A549 (cell line): ENCODE results near the gene TSPO. TPM values are rescaled to one million over a fixed set of nuclear protein-coding genes. Genes with fewer than 3 reads are reported as not detected.
A peak's percentile ranks its signal among the peaks of the same experiment; 100 is the strongest.

Source experiments
- ATAC-seq, 2 experiments: fragments of 200-7000 bp in 1 of 2; fragments of >200 bp in 1 of 2; cut with Nextera tagmentation in 1 of 2; cut with Tn5 transposase in 1 of 2; 3 replicates each; pipeline versions ENCODE4 v1.8.0 to v1.9.1; 2018 to 2020; ENCODE audit warnings: mild to moderate bottlenecking in 1 of 2, moderate library complexity in 1 of 2
- CTCF ChIA-PET: fragments of 300-600 bp; sonication (Branson Sonifier 250); formaldehyde crosslinking; extraction: SDS; loops from one replicate; lab custom pipeline; 2021; ENCODE audit warnings: antibody characterized with exemption, inconsistent platforms; lab: Yijun Ruan, JAX
- POLR2A ChIA-PET: fragments of 350-600 bp; formaldehyde crosslinking; extraction: SDS; loops from one replicate; lab custom pipeline; 2021; ENCODE audit warnings: antibody characterized with exemption, inconsistent platforms; lab: Yijun Ruan, JAX
- DNase-seq, 2 experiments: peaks; one replicate each; pipeline versions ENCODE4 v3.0.0 to v3.0.0-alpha.2; 2011 to 2016; ENCODE audit warnings: low read depth in 1 of 2, low spot score in 1 of 2
- FAIRE-seq: peaks from 2 replicates; lab custom pipeline; 2011; peaks lifted over from hg19 to GRCh38; lab: Jason Lieb, UNC
- H3K27ac ChIP-seq, 2 experiments: fragments of >200 bp; sonication (Bioruptor Twin); formaldehyde crosslinking; 3 replicates each; pipeline ENCODE4 v1.5.1; 2016 to 2017
- H3K4me1 ChIP-seq: fragments of >200 bp; sonication (Bioruptor Twin); formaldehyde crosslinking; 3 replicates; pipeline ENCODE4 v1.6.1; 2016
- H3K4me2 ChIP-seq: fragments of >200 bp; sonication (Bioruptor Twin); formaldehyde crosslinking; 3 replicates; pipeline ENCODE4 v1.6.1; 2016
- H3K4me3 ChIP-seq: fragments of >200 bp; sonication (Bioruptor Twin); formaldehyde crosslinking; 3 replicates; pipeline ENCODE4 v1.5.1; 2016
- H3K9me3 ChIP-seq: fragments of >200 bp; sonication (Bioruptor Twin); formaldehyde crosslinking; 3 replicates; pipeline ENCODE4 v1.6.1; 2016
- CEBPB ChIP-seq, 2 experiments: fragments of >200 bp in 1 of 2; sonication (Bioruptor Twin) in 1 of 2; formaldehyde crosslinking in 1 of 2; IDR thresholded peaks; 2 replicates each; pipeline ENCODE4 v1.6.1; 2012 to 2016
- CHD2 ChIP-seq: fragments of 150-350 bp; IDR thresholded peaks from 2 replicates; pipeline ENCODE4 v1.6.1; 2014; ENCODE audit warnings: low read length; ENCODE audit not compliant: partially characterized antibody
- EHMT2 ChIP-seq: fragments of 200-600 bp; sonication (generic); IDR thresholded peaks from 2 replicates; pipeline ENCODE4 v1.6.1; 2016; ENCODE audit warnings: antibody characterized with exemption, low read depth, mild to moderate bottlenecking, moderate library complexity
- EP300 ChIP-seq, 2 experiments: fragments of >200 bp; sonication (Bioruptor Twin); formaldehyde crosslinking; IDR thresholded peaks; 2 replicates in 1 of 2; 3 replicates in 1 of 2; pipeline ENCODE4 v1.6.1; 2016 to 2017
- FOSB ChIP-seq: fragments of 250-450 bp; sonication (Bioruptor Pico); IDR thresholded peaks from 2 replicates; pipeline ENCODE4 v1.5.0; 2020; ENCODE audit warnings: mild to moderate bottlenecking, moderate library complexity
- FOSL2 ChIP-seq, 2 experiments: fragments of 450-650 bp in 1 of 2; fragments of >200 bp in 1 of 2; sonication (Bioruptor Twin) in 1 of 2; formaldehyde crosslinking; IDR thresholded peaks; 2 replicates each; pipeline versions ENCODE4 v1.5.0 to v1.6.1; 2016 to 2020; ENCODE audit warnings: mild to moderate bottlenecking in 1 of 2, moderate library complexity in 1 of 2
- HDAC2 ChIP-seq: fragments of 200-600 bp; sonication (generic); IDR thresholded peaks from 2 replicates; pipeline ENCODE4 v1.6.1; 2016
- HOXA7 ChIP-seq: fragments of 250-450 bp; sonication (Bioruptor Pico); IDR thresholded peaks from 2 replicates; pipeline ENCODE4 v1.5.0; 2020; ENCODE audit warnings: mild to moderate bottlenecking, moderate library complexity
- HOXB5 ChIP-seq: fragments of 250-450 bp; sonication (Bioruptor Pico); IDR thresholded peaks from 2 replicates; pipeline ENCODE4 v1.5.0; 2020; ENCODE audit warnings: mild to moderate bottlenecking, moderate library complexity
- JUNB ChIP-seq: fragments of >200 bp; sonication (Bioruptor Twin); formaldehyde crosslinking; IDR thresholded peaks from 2 replicates; pipeline ENCODE4 v1.6.1; 2016
- KDM5A ChIP-seq: fragments of 200-600 bp; sonication (generic); IDR thresholded peaks from 2 replicates; pipeline ENCODE4 v1.6.1; 2016; ENCODE audit warnings: antibody characterized with exemption, mild to moderate bottlenecking
- MAZ ChIP-seq: fragments of 150-350 bp; IDR thresholded peaks from 2 replicates; pipeline ENCODE4 v1.6.1; 2014; ENCODE audit warnings: antibody characterized with exemption, low read depth, low read length, borderline replicate concordance
- NPAS2 ChIP-seq: fragments of 250-450 bp; sonication (Bioruptor Pico); IDR thresholded peaks from 2 replicates; pipeline ENCODE4 v1.8.0; 2022; ENCODE audit warnings: mild to moderate bottlenecking, moderate library complexity, borderline replicate concordance
- NR3C1 ChIP-seq: fragments of >200 bp; sonication (Bioruptor Twin); formaldehyde crosslinking; IDR thresholded peaks from 3 replicates; pipeline ENCODE4 v1.6.1; 2017
- PBX3 ChIP-seq: IDR thresholded peaks from 2 replicates; pipeline ENCODE4 v1.6.1; 2012
- PHF8 ChIP-seq: fragments of 200-600 bp; sonication (generic); IDR thresholded peaks from 2 replicates; pipeline ENCODE4 v1.6.1; 2016; ENCODE audit warnings: low read depth, mild to moderate bottlenecking, antibody characterized with exemption, moderate library complexity, borderline replicate concordance
- POLR2A ChIP-seq: IDR thresholded peaks from 2 replicates; pipeline ENCODE4 v1.6.1; 2012; ENCODE audit warnings: mild to moderate bottlenecking, low read length
- POLR2AphosphoS2 ChIP-seq: conservative IDR thresholded peaks from 2 replicates; pipeline ENCODE4 v1.6.1; 2012; ENCODE audit warnings: low read length, improper control_type of control experiment, inconsistent platforms
- RAD21 ChIP-seq, 2 experiments: fragments of >200 bp in 1 of 2; sonication (Bioruptor Twin) in 1 of 2; formaldehyde crosslinking in 1 of 2; IDR thresholded peaks in 1 of 2; conservative IDR thresholded peaks in 1 of 2; 2 replicates in 1 of 2; 3 replicates in 1 of 2; pipeline ENCODE4 v1.6.1; 2012 to 2018; ENCODE audit warnings: inconsistent platforms in 1 of 2
- RARB ChIP-seq: fragments of 250-450 bp; sonication (Bioruptor Pico); IDR thresholded peaks from 2 replicates; pipeline ENCODE4 v1.8.0; 2021; ENCODE audit warnings: mild to moderate bottlenecking, moderate library complexity
- RFX5 ChIP-seq: fragments of 450-650 bp; IDR thresholded peaks from 2 replicates; pipeline ENCODE4 v1.7.1; 2014; ENCODE audit warnings: antibody characterized with exemption, mild to moderate bottlenecking, moderate library complexity
- RNF2 ChIP-seq: fragments of 200-600 bp; sonication (generic); IDR thresholded peaks from 2 replicates; pipeline ENCODE4 v1.6.1; 2016; ENCODE audit warnings: low read depth, mild to moderate bottlenecking, antibody characterized with exemption, moderate library complexity, borderline replicate concordance
- SMC3 ChIP-seq: fragments of >200 bp; sonication (Bioruptor Twin); formaldehyde crosslinking; IDR thresholded peaks from 3 replicates; pipeline ENCODE4 v1.6.1; 2018; ENCODE audit warnings: inconsistent platforms
- SREBF2 ChIP-seq: fragments of 450-650 bp; IDR thresholded peaks from 2 replicates; pipeline ENCODE4 v1.6.1; 2014; ENCODE audit warnings: mild to moderate bottlenecking, moderate library complexity
- ZNF302 ChIP-seq: fragments of 250-450 bp; sonication (Bioruptor Pico); IDR thresholded peaks from 2 replicates; pipeline ENCODE4 v1.9.0; 2021; ENCODE audit warnings: inconsistent platforms, mild to moderate bottlenecking, moderate library complexity
- WGBS: methylation state at CpG from one replicate; pipeline ENCODE4 v1.1.6; 2017; ENCODE audit errors: missing lambda C conversion rate; 5-methylcytosine and 5-hydroxymethylcytosine counted together
- polyA plus RNA-seq, 4 experiments: library from polyadenylated mRNA; depleted of rRNA in 3 of 4; stranded (reverse); fragments of >200 nt; fragmentation: RNase III in 1 of 4; extraction: RNeasy Plus Mini Kit Qiagen cat#74134 plus additional on column Dnase treatment in 1 of 4; gene quantifications; 2 replicates in 3 of 4; 3 replicates in 1 of 4; pipeline ENCODE4 v1.2.3, GENCODE V29; 2011 to 2017
- TF ChIP-seq, protein P1 (sequence below): IDR thresholded peaks from 2 replicates; pipeline ENCODE4 v1.6.1; 2012; ENCODE audit warnings: low read depth, borderline replicate concordance
- TF ChIP-seq, protein P2 (sequence below): fragments of 250-450 bp; sonication (Bioruptor Pico); IDR thresholded peaks from 2 replicates; pipeline ENCODE4 v1.5.0; 2021; ENCODE audit warnings: mild to moderate bottlenecking, moderate library complexity, borderline replicate concordance
- TF ChIP-seq, protein P3 (sequence below): fragments of 250-450 bp; sonication (Bioruptor Pico); IDR thresholded peaks from 2 replicates; pipeline ENCODE4 v1.5.0; 2020; ENCODE audit warnings: low read depth, mild to moderate bottlenecking, moderate library complexity
- TF ChIP-seq, protein P4 (sequence below): IDR thresholded peaks from 2 replicates; pipeline ENCODE4 v1.6.1; 2012
- TF ChIP-seq, protein P5 (sequence below): fragments of >200 bp; sonication (Bioruptor Twin); formaldehyde crosslinking; IDR thresholded peaks from 3 replicates; pipeline ENCODE4 v1.5.1; 2016

The TSPO gene
- polyA plus RNA-seq, 2 of the 4 experiments (the other 2 are of a cell fraction), result 43.2 to 94.4 TPM

DNA sequence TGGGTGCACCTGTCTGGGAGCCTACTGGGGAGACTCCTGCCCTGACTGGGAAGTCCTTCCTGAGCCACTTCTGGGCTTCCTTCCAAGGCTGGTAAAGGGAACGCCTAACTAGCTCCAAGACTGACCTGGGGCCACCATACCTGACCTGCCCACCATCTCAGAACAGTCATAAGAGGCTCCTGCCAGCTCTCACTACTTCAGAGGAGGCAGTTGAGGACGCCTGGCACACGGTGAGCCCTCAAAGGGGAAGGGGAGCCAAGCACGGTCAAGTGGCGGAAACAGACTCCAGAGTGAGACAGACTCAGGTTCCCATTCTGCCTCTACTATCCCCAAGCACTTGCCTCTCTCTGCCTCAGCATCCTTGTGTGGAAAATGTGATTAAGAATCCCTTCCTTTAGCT is 15.8 kb upstream of the TSPO start:
- H3K4me3 ChIP-seq, result no peak overlapping the region
- DNase-seq (no peak), ATAC-seq (no peak), FAIRE-seq (no peak)
- H3K27ac ChIP-seq, result no peak overlapping the region
- 89% methylated on average over 5 of the region's 5 CpGs for WGBS
- POLR2A ChIA-PET, result interaction anchor here (0.7 kb wide), 1 partner anchor 406 kb away, joined by 7 read pairs; no protein-coding TSS in a partner anchor
- H3K4me1 ChIP-seq, result no peaks in the 10 kb centered on the region
- TF ChIP-seq MAZ (no peak), FOSL2 (IDR thresholded peaks at IDR 0.05) (no peak), FOSL2 (CRISPR knock-in tag; IDR thresholded peaks at IDR 0.05) (no peak), POLR2A (no peak), JUNB (no peak), KDM5A (no peak), HDAC2 (no peak), CHD2 (no peak), SREBF2 (no peak), FOSB (CRISPR knock-in tag) (no peak), PBX3 (no peak), RNF2 (no peak), HOXB5 (CRISPR knock-in tag) (no peak)
- TF ChIP-seq, all 56 proteins: peak for 0
- Histone ChIP-seq H3K4me2 (no peak overlapping the region), H3K9me3 (no peaks in the 10 kb centered on the region)
- CTCF ChIA-PET, result interaction anchor here (1.5 to 1.9 kb wide), 2 partner anchors 8 kb away, joined by 3 to 7 read pairs; no protein-coding TSS in a partner anchor

DNA sequence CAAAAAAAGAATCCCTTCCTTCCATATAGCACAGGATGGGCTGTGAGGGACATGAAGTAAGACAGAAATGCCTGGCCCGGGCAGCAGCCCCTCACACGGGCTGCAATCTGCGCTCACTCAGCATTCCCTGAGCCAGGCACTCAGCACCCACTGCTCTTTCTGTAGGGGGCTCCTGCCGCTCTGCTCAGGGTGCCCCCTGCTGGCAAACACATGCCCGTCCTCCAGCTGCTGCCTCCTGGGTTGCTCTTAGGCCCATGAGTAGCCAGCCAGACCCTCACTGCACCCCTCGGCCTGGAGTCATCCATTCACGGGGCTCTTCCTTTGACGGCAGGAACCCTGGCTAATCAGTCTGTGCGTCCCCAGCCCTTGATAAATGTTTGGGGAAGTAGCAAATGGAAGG is 15.1 kb upstream of the TSPO start:
- no peak overlapping the region for H3K27ac ChIP-seq
- TF ChIP-seq EHMT2, result no peak
- TF ChIP-seq, protein P1, sequence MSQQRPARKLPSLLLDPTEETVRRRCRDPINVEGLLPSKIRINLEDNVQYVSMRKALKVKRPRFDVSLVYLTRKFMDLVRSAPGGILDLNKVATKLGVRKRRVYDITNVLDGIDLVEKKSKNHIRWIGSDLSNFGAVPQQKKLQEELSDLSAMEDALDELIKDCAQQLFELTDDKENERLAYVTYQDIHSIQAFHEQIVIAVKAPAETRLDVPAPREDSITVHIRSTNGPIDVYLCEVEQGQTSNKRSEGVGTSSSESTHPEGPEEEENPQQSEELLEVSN, result no peak
- TF ChIP-seq RARB (CRISPR knock-in tag), result no peak
- no peak for TF ChIP-seq SREBF2
- no peak for TF ChIP-seq RFX5
- TF ChIP-seq, protein P2, sequence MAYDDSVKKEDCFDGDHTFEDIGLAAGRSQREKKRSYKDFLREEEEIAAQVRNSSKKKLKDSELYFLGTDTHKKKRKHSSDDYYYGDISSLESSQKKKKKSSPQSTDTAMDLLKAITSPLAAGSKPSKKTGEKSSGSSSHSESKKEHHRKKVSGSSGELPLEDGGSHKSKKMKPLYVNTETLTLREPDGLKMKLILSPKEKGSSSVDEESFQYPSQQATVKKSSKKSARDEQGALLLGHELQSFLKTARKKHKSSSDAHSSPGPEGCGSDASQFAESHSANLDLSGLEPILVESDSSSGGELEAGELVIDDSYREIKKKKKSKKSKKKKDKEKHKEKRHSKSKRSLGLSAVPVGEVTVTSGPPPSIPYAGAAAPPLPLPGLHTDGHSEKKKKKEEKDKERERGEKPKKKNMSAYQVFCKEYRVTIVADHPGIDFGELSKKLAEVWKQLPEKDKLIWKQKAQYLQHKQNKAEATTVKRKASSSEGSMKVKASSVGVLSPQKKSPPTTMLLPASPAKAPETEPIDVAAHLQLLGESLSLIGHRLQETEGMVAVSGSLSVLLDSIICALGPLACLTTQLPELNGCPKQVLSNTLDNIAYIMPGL (CRISPR knock-in tag), result no peak
- no peak for TF ChIP-seq ZNF302 (CRISPR knock-in tag)
- TF ChIP-seq, protein P3, sequence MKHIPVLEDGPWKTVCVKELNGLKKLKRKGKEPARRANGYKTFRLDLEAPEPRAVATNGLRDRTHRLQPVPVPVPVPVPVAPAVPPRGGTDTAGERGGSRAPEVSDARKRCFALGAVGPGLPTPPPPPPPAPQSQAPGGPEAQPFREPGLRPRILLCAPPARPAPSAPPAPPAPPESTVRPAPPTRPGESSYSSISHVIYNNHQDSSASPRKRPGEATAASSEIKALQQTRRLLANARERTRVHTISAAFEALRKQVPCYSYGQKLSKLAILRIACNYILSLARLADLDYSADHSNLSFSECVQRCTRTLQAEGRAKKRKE (CRISPR knock-in tag), result no peak
- no peak for TF ChIP-seq RNF2
- TF ChIP-seq NR3C1, result no peak
- no peak for TF ChIP-seq PHF8
- TF ChIP-seq SMC3, result peak; percentile 34; the same call in 1 of the 3 replicates
- TF ChIP-seq PBX3, result no peak
- TF ChIP-seq EP300 (IDR thresholded peaks at IDR 0.05), result no peak
- TF ChIP-seq RAD21 (conservative IDR thresholded peaks at IDR 0.05 in 1 of 2, IDR thresholded peaks at IDR 0.05 in 1 of 2), result peak; percentile 25 to 38; a peak in 3 of 5 replicates
- TF ChIP-seq, protein P4, sequence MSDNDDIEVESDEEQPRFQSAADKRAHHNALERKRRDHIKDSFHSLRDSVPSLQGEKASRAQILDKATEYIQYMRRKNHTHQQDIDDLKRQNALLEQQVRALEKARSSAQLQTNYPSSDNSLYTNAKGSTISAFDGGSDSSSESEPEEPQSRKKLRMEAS, result no peak
- no peak for TF ChIP-seq CEBPB (IDR thresholded peaks at IDR 0.05)
- TF ChIP-seq, protein P5, sequence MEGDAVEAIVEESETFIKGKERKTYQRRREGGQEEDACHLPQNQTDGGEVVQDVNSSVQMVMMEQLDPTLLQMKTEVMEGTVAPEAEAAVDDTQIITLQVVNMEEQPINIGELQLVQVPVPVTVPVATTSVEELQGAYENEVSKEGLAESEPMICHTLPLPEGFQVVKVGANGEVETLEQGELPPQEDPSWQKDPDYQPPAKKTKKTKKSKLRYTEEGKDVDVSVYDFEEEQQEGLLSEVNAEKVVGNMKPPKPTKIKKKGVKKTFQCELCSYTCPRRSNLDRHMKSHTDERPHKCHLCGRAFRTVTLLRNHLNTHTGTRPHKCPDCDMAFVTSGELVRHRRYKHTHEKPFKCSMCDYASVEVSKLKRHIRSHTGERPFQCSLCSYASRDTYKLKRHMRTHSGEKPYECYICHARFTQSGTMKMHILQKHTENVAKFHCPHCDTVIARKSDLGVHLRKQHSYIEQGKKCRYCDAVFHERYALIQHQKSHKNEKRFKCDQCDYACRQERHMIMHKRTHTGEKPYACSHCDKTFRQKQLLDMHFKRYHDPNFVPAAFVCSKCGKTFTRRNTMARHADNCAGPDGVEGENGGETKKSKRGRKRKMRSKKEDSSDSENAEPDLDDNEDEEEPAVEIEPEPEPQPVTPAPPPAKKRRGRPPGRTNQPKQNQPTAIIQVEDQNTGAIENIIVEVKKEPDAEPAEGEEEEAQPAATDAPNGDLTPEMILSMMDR, result peak; percentile 47
- no peak for TF ChIP-seq NPAS2 (CRISPR knock-in tag)
- TF ChIP-seq HOXA7 (CRISPR knock-in tag), result no peak
- no peak for TF ChIP-seq KDM5A
- TF ChIP-seq POLR2AphosphoS2, result no peak
- TF ChIP-seq, all 56 proteins: peak for 3
- ChIA-PET POLR2A (no interaction called here), CTCF (interaction anchor here (0.6 to 1.9 kb wide), 3 partner anchors 9 to 53 kb away, joined by 3 to 7 read pairs (median 3); no protein-coding TSS in a partner anchor)
- ATAC-seq (peak; percentile 80 to 94), FAIRE-seq (no peak), DNase-seq (peak; percentile 25 to 65)
- 66% methylated on average over 9 of the region's 9 CpGs for WGBS
- H3K4me3 ChIP-seq, result no peak overlapping the region
- no peaks in the 10 kb centered on the region for H3K9me3 ChIP-seq
- H3K4me2 ChIP-seq, result no peak overlapping the region
- H3K4me1 ChIP-seq, result no peaks in the 10 kb centered on the region
